ENCODE measurements around the gene ADGRF4.

- no peak for TF ChIP-seq CTCF (IDR thresholded peaks at IDR 0.05)
- TF ChIP-seq EZH2 (IDR thresholded peaks at IDR 0.05; ENCODE audit: borderline replicate concordance, insufficient read depth, low read depth, low read length, poor library complexity, severe bottlenecking), result no peak
These were observed 31.1 kb downstream of the ADGRF4 start for GRCh38 chr6:47729457-47729856.
